HepG2 (cell line): ENCODE data around the gene FKBP14. TPM values are rescaled to one million over a fixed set of nuclear protein-coding genes. Genes with fewer than 3 reads are reported as not detected.

Experiments used
- ARNT ChIP-seq: fragments of 450-650 bp; IDR thresholded peaks from 2 replicates; pipeline ENCODE4 v1.6.1; 2017
- FOSL2 ChIP-seq: sonication (generic); formaldehyde crosslinking; IDR thresholded peaks from 2 replicates; pipeline ENCODE4 v1.4.0; 2020; ENCODE audit warnings: missing genetic modification reagents
- FOXA1 ChIP-seq, 2 experiments: fragments of 450-650 bp in 1 of 2; sonication (generic) in 1 of 2; formaldehyde crosslinking in 1 of 2; IDR thresholded peaks; 2 replicates each; pipeline versions ENCODE4 v1.4.0 to v1.6.1; 2016 to 2020; ENCODE audit warnings: missing genetic modification reagents in 1 of 2
- FOXK1 ChIP-seq: sonication (generic); formaldehyde crosslinking; IDR thresholded peaks from 2 replicates; pipeline ENCODE4 v1.4.0; 2020; ENCODE audit warnings: low read depth, missing genetic modification reagents, borderline replicate concordance
- GATA4 ChIP-seq: sonication (generic); IDR thresholded peaks from 2 replicates; pipeline ENCODE4 v1.6.1; 2016; ENCODE audit warnings: antibody characterized with exemption, low read depth, borderline replicate concordance
- GPN1 ChIP-seq: sonication (generic); formaldehyde crosslinking; IDR thresholded peaks from 2 replicates; pipeline ENCODE4 v1.5.1; 2020; ENCODE audit warnings: missing genetic modification reagents, borderline replicate concordance
- KLF13 ChIP-seq: sonication (generic); formaldehyde crosslinking; IDR thresholded peaks from 2 replicates; pipeline ENCODE4 v1.4.0; 2020; ENCODE audit warnings: mild to moderate bottlenecking, missing genetic modification reagents
- RCOR2 ChIP-seq: IDR thresholded peaks from 2 replicates; pipeline ENCODE4 v1.6.1; 2016; ENCODE audit warnings: missing biosample characterization, missing genetic modification reagents
- TBP ChIP-seq: sonication (generic); formaldehyde crosslinking; IDR thresholded peaks from 2 replicates; pipeline ENCODE4 v1.5.0; 2020; ENCODE audit warnings: missing genetic modification reagents
- ZNF256 ChIP-seq: sonication (generic); formaldehyde crosslinking; conservative IDR thresholded peaks from 2 replicates; pipeline ENCODE4 v1.4.0; 2020; ENCODE audit warnings: missing genetic modification reagents
- ZNF331 ChIP-seq: sonication (generic); formaldehyde crosslinking; IDR thresholded peaks from 2 replicates; pipeline ENCODE4 v1.4.0; 2020; ENCODE audit warnings: missing genetic modification reagents
- ZNF615 ChIP-seq: sonication (generic); formaldehyde crosslinking; IDR thresholded peaks from 2 replicates; pipeline ENCODE4 v1.5.0; 2020; ENCODE audit warnings: mild to moderate bottlenecking, missing genetic modification reagents, borderline replicate concordance
- ZNF652 ChIP-seq: IDR thresholded peaks from 2 replicates; pipeline ENCODE4 v1.6.1; 2016; ENCODE audit warnings: low read depth, borderline replicate concordance
- ZNF773 ChIP-seq: sonication (generic); formaldehyde crosslinking; IDR thresholded peaks from 2 replicates; pipeline ENCODE4 v1.4.0; 2020; ENCODE audit warnings: missing genetic modification reagents, borderline replicate concordance
- polyA plus RNA-seq, 8 experiments: library from polyadenylated mRNA; depleted of rRNA in 3 of 8; stranded (reverse) in 7 of 8; unstranded in 1 of 8; fragments of >200 nt; fragmentation: Illumina TruSeq in 4 of 8; extraction: Trizol in 4 of 8; gene quantifications; 2 replicates each; pipeline versions ENCODE4 v1.2.1 to v1.2.3, GENCODE V29; 2011 to 2016; ENCODE audit warnings: low read depth in 4 of 8, missing spikeins in 1 of 8, mixed read lengths in 1 of 8; ENCODE audit not compliant: insufficient read depth in 1 of 8
- total RNA-seq, 5 experiments: library from RNA; depleted of rRNA; stranded (reverse); fragments of >200 nt; fragmentation: Illumina TruSeq; extraction: Trizol; gene quantifications; 2 replicates each; pipeline ENCODE4 v1.2.3, GENCODE V29; 2016; ENCODE audit warnings: low read depth in 1 of 5
- TF ChIP-seq, protein P1 (sequence below): sonication (generic); formaldehyde crosslinking; IDR thresholded peaks from 2 replicates; pipeline ENCODE4 v1.9.0; 2022; ENCODE audit warnings: missing genetic modification reagents, mild to moderate bottlenecking, borderline replicate concordance
- TF ChIP-seq, protein P2 (sequence below): sonication (generic); formaldehyde crosslinking; IDR thresholded peaks from 2 replicates; pipeline ENCODE4 v1.5.0; 2020; ENCODE audit warnings: mild to moderate bottlenecking, missing genetic modification reagents, borderline replicate concordance
- TF ChIP-seq, protein P3 (sequence below): sonication (generic); formaldehyde crosslinking; IDR thresholded peaks from 2 replicates; pipeline ENCODE4 v1.5.0; 2020; ENCODE audit warnings: missing genetic modification reagents
- TF ChIP-seq, protein P4 (sequence below): sonication (generic); formaldehyde crosslinking; IDR thresholded peaks from 2 replicates; pipeline ENCODE4 v1.4.0; 2020; ENCODE audit warnings: missing genetic modification reagents

The FKBP14 gene
- total and polyA plus RNA-seq, 2 of the 13 experiments (the other 11 are each of a cell fraction or from before 2014, with no cell fraction given) = 20.0 to 32.3 TPM

DNA sequence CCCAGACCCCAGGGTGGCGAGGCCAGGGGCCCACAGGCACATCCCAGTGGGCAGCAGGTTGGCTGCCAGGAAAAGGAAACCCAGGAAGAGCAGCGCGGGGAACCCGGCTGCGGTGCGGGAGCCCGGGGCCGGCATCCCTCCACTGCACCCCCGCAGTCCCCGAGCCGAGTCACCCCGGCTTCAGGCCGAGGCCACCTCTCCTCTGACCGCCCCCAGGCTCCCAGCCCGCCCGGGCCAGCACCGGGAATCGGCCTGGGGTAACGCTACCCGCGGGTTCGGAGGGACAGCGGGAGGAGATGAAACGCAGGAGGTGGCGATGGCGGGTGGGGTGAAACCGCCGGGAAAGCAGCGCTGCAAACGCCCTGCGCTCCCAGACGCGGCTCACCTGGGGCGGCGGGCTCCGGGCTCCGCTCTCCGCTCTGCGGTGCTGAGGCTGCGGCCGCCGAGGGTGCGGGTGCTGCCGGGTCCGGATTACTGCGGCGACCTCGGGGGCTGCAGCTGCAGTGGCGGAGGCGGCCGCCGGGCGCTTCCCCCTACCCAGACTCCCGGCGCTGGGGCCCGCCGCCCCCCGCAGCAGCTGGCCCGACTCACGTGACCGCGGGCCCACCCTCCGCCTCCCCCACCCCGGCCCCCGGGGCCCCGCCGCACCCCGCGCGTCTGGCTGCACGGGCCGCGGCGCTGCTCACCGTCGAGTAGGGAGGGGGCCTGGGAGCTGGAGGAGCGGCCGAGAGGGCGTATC lies 37.1 kb downstream of the FKBP14 start, which contains the start of gene SCRN1 (continued):
- TF ChIP-seq, protein P1, sequence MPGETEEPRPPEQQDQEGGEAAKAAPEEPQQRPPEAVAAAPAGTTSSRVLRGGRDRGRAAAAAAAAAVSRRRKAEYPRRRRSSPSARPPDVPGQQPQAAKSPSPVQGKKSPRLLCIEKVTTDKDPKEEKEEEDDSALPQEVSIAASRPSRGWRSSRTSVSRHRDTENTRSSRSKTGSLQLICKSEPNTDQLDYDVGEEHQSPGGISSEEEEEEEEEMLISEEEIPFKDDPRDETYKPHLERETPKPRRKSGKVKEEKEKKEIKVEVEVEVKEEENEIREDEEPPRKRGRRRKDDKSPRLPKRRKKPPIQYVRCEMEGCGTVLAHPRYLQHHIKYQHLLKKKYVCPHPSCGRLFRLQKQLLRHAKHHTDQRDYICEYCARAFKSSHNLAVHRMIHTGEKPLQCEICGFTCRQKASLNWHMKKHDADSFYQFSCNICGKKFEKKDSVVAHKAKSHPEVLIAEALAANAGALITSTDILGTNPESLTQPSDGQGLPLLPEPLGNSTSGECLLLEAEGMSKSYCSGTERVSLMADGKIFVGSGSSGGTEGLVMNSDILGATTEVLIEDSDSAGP (CRISPR knock-in tag) = no peak; the same call in 1 of the 2 replicates
- TF ChIP-seq GPN1 (CRISPR knock-in tag) = no peak
- TF ChIP-seq ZNF652 = no peak
- no peak for TF ChIP-seq ZNF331 (CRISPR knock-in tag)
- TF ChIP-seq FOSL2 (CRISPR knock-in tag) = no peak
- no peak for TF ChIP-seq FOXA1 (IDR thresholded peaks at IDR 0.05)
- TF ChIP-seq FOXA1 (CRISPR knock-in tag; IDR thresholded peaks at IDR 0.05) = peak; percentile 4; the same call in 1 of the 2 replicates
- peak; percentile 29; the same call in 1 of the 2 replicates for TF ChIP-seq FOXK1 (CRISPR knock-in tag)
- TF ChIP-seq ZNF773 (CRISPR knock-in tag) = no peak
- no peak for TF ChIP-seq ZNF615 (CRISPR knock-in tag)
- TF ChIP-seq GATA4 = no peak
- TF ChIP-seq, protein P2, sequence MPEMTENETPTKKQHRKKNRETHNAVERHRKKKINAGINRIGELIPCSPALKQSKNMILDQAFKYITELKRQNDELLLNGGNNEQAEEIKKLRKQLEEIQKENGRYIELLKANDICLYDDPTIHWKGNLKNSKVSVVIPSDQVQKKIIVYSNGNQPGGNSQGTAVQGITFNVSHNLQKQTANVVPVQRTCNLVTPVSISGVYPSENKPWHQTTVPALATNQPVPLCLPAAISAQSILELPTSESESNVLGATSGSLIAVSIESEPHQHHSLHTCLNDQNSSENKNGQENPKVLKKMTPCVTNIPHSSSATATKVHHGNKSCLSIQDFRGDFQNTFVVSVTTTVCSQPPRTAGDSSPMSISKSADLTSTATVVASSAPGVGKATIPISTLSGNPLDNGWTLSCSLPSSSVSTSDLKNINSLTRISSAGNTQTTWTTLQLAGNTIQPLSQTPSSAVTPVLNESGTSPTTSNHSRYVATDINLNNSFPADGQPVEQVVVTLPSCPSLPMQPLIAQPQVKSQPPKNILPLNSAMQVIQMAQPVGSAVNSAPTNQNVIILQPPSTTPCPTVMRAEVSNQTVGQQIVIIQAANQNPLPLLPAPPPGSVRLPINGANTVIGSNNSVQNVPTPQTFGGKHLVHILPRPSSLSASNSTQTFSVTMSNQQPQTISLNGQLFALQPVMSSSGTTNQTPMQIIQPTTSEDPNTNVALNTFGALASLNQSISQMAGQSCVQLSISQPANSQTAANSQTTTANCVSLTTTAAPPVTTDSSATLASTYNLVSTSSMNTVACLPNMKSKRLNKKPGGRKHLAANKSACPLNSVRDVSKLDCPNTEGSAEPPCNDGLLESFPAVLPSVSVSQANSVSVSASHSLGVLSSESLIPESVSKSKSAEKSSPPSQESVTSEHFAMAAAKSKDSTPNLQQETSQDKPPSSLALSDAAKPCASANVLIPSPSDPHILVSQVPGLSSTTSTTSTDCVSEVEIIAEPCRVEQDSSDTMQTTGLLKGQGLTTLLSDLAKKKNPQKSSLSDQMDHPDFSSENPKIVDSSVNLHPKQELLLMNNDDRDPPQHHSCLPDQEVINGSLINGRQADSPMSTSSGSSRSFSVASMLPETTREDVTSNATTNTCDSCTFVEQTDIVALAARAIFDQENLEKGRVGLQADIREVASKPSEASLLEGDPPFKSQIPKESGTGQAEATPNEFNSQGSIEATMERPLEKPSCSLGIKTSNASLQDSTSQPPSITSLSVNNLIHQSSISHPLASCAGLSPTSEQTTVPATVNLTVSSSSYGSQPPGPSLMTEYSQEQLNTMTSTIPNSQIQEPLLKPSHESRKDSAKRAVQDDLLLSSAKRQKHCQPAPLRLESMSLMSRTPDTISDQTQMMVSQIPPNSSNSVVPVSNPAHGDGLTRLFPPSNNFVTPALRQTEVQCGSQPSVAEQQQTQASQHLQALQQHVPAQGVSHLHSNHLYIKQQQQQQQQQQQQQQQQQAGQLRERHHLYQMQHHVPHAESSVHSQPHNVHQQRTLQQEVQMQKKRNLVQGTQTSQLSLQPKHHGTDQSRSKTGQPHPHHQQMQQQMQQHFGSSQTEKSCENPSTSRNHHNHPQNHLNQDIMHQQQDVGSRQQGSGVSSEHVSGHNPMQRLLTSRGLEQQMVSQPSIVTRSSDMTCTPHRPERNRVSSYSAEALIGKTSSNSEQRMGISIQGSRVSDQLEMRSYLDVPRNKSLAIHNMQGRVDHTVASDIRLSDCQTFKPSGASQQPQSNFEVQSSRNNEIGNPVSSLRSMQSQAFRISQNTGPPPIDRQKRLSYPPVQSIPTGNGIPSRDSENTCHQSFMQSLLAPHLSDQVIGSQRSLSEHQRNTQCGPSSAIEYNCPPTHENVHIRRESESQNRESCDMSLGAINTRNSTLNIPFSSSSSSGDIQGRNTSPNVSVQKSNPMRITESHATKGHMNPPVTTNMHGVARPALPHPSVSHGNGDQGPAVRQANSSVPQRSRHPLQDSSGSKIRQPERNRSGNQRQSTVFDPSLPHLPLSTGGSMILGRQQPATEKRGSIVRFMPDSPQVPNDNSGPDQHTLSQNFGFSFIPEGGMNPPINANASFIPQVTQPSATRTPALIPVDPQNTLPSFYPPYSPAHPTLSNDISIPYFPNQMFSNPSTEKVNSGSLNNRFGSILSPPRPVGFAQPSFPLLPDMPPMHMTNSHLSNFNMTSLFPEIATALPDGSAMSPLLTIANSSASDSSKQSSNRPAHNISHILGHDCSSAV (CRISPR knock-in tag) = no peak
- no peak for TF ChIP-seq RCOR2
- TF ChIP-seq, protein P3, sequence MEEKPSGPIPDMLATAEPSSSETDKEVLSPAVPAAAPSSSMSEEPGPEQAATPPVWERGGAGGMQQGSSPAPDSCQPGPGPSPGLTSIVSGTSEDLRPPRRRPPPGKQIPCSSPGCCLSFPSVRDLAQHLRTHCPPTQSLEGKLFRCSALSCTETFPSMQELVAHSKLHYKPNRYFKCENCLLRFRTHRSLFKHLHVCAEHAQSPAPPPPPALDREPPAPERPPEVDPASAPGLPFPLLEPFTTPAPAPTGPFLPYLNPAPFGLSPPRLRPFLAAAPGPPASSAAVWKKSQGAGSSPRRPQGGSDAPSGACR (CRISPR knock-in tag) = no peak; the same call in 1 of the 2 replicates
- no peak for TF ChIP-seq ZNF256 (CRISPR knock-in tag)
- no peak for TF ChIP-seq TBP (CRISPR knock-in tag)
- TF ChIP-seq ARNT = no peak
- TF ChIP-seq, protein P4, sequence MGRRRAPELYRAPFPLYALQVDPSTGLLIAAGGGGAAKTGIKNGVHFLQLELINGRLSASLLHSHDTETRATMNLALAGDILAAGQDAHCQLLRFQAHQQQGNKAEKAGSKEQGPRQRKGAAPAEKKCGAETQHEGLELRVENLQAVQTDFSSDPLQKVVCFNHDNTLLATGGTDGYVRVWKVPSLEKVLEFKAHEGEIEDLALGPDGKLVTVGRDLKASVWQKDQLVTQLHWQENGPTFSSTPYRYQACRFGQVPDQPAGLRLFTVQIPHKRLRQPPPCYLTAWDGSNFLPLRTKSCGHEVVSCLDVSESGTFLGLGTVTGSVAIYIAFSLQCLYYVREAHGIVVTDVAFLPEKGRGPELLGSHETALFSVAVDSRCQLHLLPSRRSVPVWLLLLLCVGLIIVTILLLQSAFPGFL = no peak
- no peak for TF ChIP-seq KLF13 (CRISPR knock-in tag)
